Neural progenitor cell (in vitro differentiated cells): ENCODE measurements around the gene B4GALNT1. TPM values are rescaled to one million over a fixed set of nuclear protein-coding genes. Genes with fewer than 3 reads are reported as not detected.

Experiments
- DNase-seq: peaks from one replicate; pipeline ENCODE4 v3.0.0-alpha.2; 2016; ENCODE audit warnings: low spot score
- H2AFZ ChIP-seq: fragments of 200-600 bp; sonication (generic); replicated peaks from 2 replicates; pipeline ENCODE4 v1.6.1; 2016; ENCODE audit warnings: antibody characterized with exemption
- H3F3A ChIP-seq: fragments of 200-600 bp; sonication (generic); 2 replicates; pipeline ENCODE4 v1.6.1; 2016; ENCODE audit warnings: antibody characterized with exemption, low read depth
- H3K27ac ChIP-seq: fragments of 200-600 bp; sonication (generic); 2 replicates; pipeline ENCODE4 v1.5.1; 2016; ENCODE audit warnings: mild to moderate bottlenecking
- H3K27me3 ChIP-seq: fragments of 200-600 bp; sonication (generic); 2 replicates; pipeline ENCODE4 v1.6.1; 2016; ENCODE audit warnings: mild to moderate bottlenecking, moderate library complexity
- H3K36me3 ChIP-seq: fragments of 200-600 bp; sonication (generic); 2 replicates; pipeline ENCODE4 v1.5.1; 2016
- H3K4me1 ChIP-seq: fragments of 200-600 bp; sonication (generic); 2 replicates; pipeline ENCODE4 v1.6.1; 2016; ENCODE audit warnings: mixed run types
- H3K4me2 ChIP-seq: fragments of 200-600 bp; sonication (generic); 2 replicates; pipeline ENCODE4 v1.6.1; 2016
- H3K4me3 ChIP-seq: fragments of 200-600 bp; sonication (generic); 2 replicates; pipeline ENCODE4 v1.5.1; 2016
- H3K79me2 ChIP-seq: fragments of 200-600 bp; sonication (generic); 2 replicates; pipeline ENCODE4 v1.6.1; 2016; ENCODE audit warnings: low read depth
- H3K9ac ChIP-seq: fragments of 200-600 bp; sonication (generic); 2 replicates; pipeline ENCODE4 v1.6.1; 2016
- H3K9me3 ChIP-seq: fragments of 200-600 bp; sonication (generic); 2 replicates; pipeline ENCODE4 v1.5.1; 2016; ENCODE audit warnings: low read depth
- H4K20me1 ChIP-seq: fragments of 200-600 bp; sonication (generic); 2 replicates; pipeline ENCODE4 v1.6.1; 2016; ENCODE audit warnings: low read depth
- H3K27ac Mint-ChIP-seq: 3 replicates; pipeline ENCODE4 v1.8.0; 2021; ENCODE audit warnings: mixed read lengths
- H3K27me3 Mint-ChIP-seq: 2 replicates; pipeline ENCODE4 v1.8.0; 2022; ENCODE audit warnings: low read depth, mild to moderate bottlenecking, inconsistent platforms, moderate library complexity, mixed read lengths; ENCODE audit not compliant: insufficient read depth
- H3K36me3 Mint-ChIP-seq: 3 replicates; pipeline ENCODE4 v1.8.0; 2021; ENCODE audit warnings: mixed read lengths
- H3K4me1 Mint-ChIP-seq: 3 replicates; pipeline ENCODE4 v1.8.0; 2021; ENCODE audit warnings: mixed read lengths
- H3K4me3 Mint-ChIP-seq: 3 replicates; pipeline ENCODE4 v1.8.0; 2021; ENCODE audit warnings: mild to moderate bottlenecking, moderate library complexity, mixed read lengths
- H3K9me3 Mint-ChIP-seq: 3 replicates; pipeline ENCODE4 v1.8.0; 2020; ENCODE audit warnings: mixed read lengths
- CTCF ChIP-seq: fragments of 200-600 bp; sonication (generic); IDR thresholded peaks from 2 replicates; pipeline ENCODE4 v1.5.1; 2017; ENCODE audit warnings: antibody characterized with exemption, mild to moderate bottlenecking
- EZH2 ChIP-seq: fragments of 200-600 bp; sonication (generic); IDR thresholded peaks from 2 replicates; pipeline ENCODE4 v1.6.1; 2017; ENCODE audit warnings: antibody characterized with exemption, mild to moderate bottlenecking, moderate library complexity
- EZH2phosphoT487 ChIP-seq: fragments of 200-600 bp; sonication (generic); IDR thresholded peaks from 2 replicates; pipeline ENCODE4 v1.6.1; 2017; ENCODE audit warnings: antibody characterized with exemption
- total RNA-seq: library from RNA; depleted of rRNA; stranded (reverse); fragments of >200 nt; gene quantifications from 2 replicates; pipeline ENCODE4 v1.2.3, GENCODE V29; 2015; ENCODE audit warnings: low replicate concordance

Gene B4GALNT1
- total RNA-seq, 1 donor from 2014 or later = 0.28 TPM

GRCh38 chr12:57586832-57587429 is 46.1 kb downstream of the B4GALNT1 start:
- Histone ChIP-seq H3K79me2 (peaks cover 7% of the 10 kb centered on the region), H3K9ac (no peak overlapping the region), H3K4me2 (no peak overlapping the region), H3K27ac (no peak overlapping the region), H3F3A (peaks cover 14% of the 10 kb centered on the region), H3K4me3 (no peak overlapping the region), H2AFZ (no peak overlapping the region), H3K4me1 (peaks cover 2% of the 10 kb centered on the region), H3K36me3 (no peaks in the 10 kb centered on the region), H4K20me1 (peaks cover 4% of the 10 kb centered on the region), H3K27me3 (peaks cover 6% of the 10 kb centered on the region), H3K9me3 (no peaks in the 10 kb centered on the region)
- DNase-seq = no peak
- TF ChIP-seq EZH2 = no peak
- no peak for TF ChIP-seq CTCF
- TF ChIP-seq EZH2phosphoT487 = no peak
- Mint-ChIP-seq H3K27ac (no peak overlapping the region), H3K9me3 (no peaks in the 10 kb centered on the region), H3K36me3 (no peaks in the 10 kb centered on the region), H3K4me1 (peaks cover 10% of the 10 kb centered on the region), H3K27me3 (peaks cover 2% of the 10 kb centered on the region), H3K4me3 (no peak overlapping the region)

GRCh38 chr12:57586128-57586527 is 46.9 kb downstream of the B4GALNT1 start:
- Histone ChIP-seq H4K20me1 (peaks cover 4% of the 10 kb centered on the region), H3K4me2 (no peak overlapping the region), H3K79me2 (no peaks in the 10 kb centered on the region), H3K4me1 (no peaks in the 10 kb centered on the region), H3K36me3 (no peaks in the 10 kb centered on the region), H3F3A (peaks cover 14% of the 10 kb centered on the region), H3K9ac (no peak overlapping the region), H3K9me3 (no peaks in the 10 kb centered on the region), H2AFZ (no peak overlapping the region), H3K27ac (no peak overlapping the region), H3K4me3 (no peak overlapping the region), H3K27me3 (peaks cover 6% of the 10 kb centered on the region)
- H3K27me3 Mint-ChIP-seq = peaks cover 2% of the 10 kb centered on the region
- no peaks in the 10 kb centered on the region for H3K9me3 Mint-ChIP-seq
- H3K36me3 Mint-ChIP-seq = no peaks in the 10 kb centered on the region
- H3K4me1 Mint-ChIP-seq = peaks cover 5% of the 10 kb centered on the region
- TF ChIP-seq CTCF (no peak), EZH2 (no peak), EZH2phosphoT487 (no peak)
- DNase-seq = no peak
- no peak overlapping the region for H3K4me3 Mint-ChIP-seq
- no peak overlapping the region for H3K27ac Mint-ChIP-seq

DNA sequence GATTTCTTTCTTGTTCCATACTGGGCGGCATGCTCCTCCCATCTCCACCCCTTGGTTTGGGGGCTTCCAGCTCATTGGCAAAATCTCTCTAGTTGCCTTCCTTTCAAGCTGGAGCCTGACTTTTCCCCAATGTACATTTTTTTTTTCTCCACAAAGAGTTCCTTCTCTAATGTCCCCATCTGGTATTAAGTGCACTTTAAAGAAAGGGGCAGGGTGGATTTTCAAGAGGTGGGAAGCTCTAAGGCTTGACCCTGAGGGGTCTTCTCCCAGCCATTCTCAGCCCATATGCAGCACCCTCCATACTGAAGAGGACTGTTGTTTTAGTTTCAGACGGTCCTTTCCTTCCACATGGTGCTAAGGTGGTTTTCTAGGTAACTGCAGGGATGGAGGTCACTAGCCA is 47.8 kb downstream of the B4GALNT1 start:
- no peaks in the 10 kb centered on the region for H3K4me1 ChIP-seq
- peaks cover 4% of the 10 kb centered on the region for H4K20me1 ChIP-seq
- H3K36me3 ChIP-seq = no peaks in the 10 kb centered on the region
- DNase-seq = no peak
- Mint-ChIP-seq H3K27me3 (peaks cover 2% of the 10 kb centered on the region), H3K9me3 (no peaks in the 10 kb centered on the region), H3K27ac (no peak overlapping the region), H3K4me3 (no peak overlapping the region), H3K36me3 (no peaks in the 10 kb centered on the region), H3K4me1 (no peaks in the 10 kb centered on the region)
- no peaks in the 10 kb centered on the region for H3K79me2 ChIP-seq
- H3K9ac ChIP-seq = no peak overlapping the region
- no peak overlapping the region for H3K4me2 ChIP-seq
- TF ChIP-seq EZH2phosphoT487 (no peak), EZH2 (no peak), CTCF (no peak)
- no peaks in the 10 kb centered on the region for H3K9me3 ChIP-seq
- H2AFZ ChIP-seq = no peak overlapping the region
- H3K27ac ChIP-seq = no peak overlapping the region
- H3F3A ChIP-seq = peaks cover 9% of the 10 kb centered on the region
- H3K4me3 ChIP-seq = no peak overlapping the region
- H3K27me3 ChIP-seq = peaks cover 2% of the 10 kb centered on the region
